Lower lobe of right lung (tissue), 2 donors: ENCODE results near the gene ZBTB7B. TPM values are rescaled to one million over a fixed set of nuclear protein-coding genes. Genes with fewer than 3 reads are reported as not detected.
A peak's percentile ranks its signal among the peaks of the same experiment; 100 is the strongest.

Experiments used
- ATAC-seq, 2 donors: fragments of 200-7000 bp; cut with Tn5 transposase; one replicate each; pipeline ENCODE4 v1.9.1; 2020 to 2022; ENCODE audit warnings: mild to moderate bottlenecking in 2 of 2, moderate library complexity in 2 of 2
- DNase-seq: peaks from one replicate; pipeline ENCODE4 v3.0.0-alpha.2; 2020
- H3K27ac ChIP-seq: fragments of 200-600 bp; one replicate; pipeline ENCODE4 v1.8.0; 2022
- H3K27me3 ChIP-seq: fragments of 200-600 bp; one replicate; pipeline ENCODE4 v1.8.0; 2022; ENCODE audit warnings: low read depth
- H3K36me3 ChIP-seq: fragments of 200-600 bp; one replicate; pipeline ENCODE4 v1.8.0; 2022; ENCODE audit warnings: mild to moderate bottlenecking
- H3K4me1 ChIP-seq: fragments of 200-600 bp; one replicate; pipeline ENCODE4 v1.8.0; 2022
- H3K4me3 ChIP-seq: fragments of 200-600 bp; one replicate; pipeline ENCODE4 v1.8.0; 2022; ENCODE audit warnings: mild to moderate bottlenecking
- H3K9me3 ChIP-seq: fragments of 200-600 bp; one replicate; pipeline ENCODE4 v1.8.0; 2022
- intact Hi-C: fragments of 100-400 bp; cut with DNase I; formaldehyde crosslinking; loops from one replicate; pipeline ENCODE4 v1.11.0; 2022
- total RNA-seq: library from RNA; stranded (reverse); fragmentation: NEBNext Ultra II Directional; extraction: Animal tissue kit (Norgen Biotek cat#: 25700); gene quantifications from one replicate; pipeline ENCODE4 v1.2.1, GENCODE V29; 2021
- TF ChIP-seq, protein P1 (sequence below): fragments of 200-600 bp; IDR thresholded peaks from one replicate; pipeline ENCODE4 v1.8.0; 2022; ENCODE audit warnings: antibody characterized with exemption, mild to moderate bottlenecking
- donor health status: DM: no; HTN: yes; CAD: no; lungs with severe emphysema.

ZBTB7B gene
- total RNA-seq, 1 donor from 2014 or later, result 72.0 TPM

DNA sequence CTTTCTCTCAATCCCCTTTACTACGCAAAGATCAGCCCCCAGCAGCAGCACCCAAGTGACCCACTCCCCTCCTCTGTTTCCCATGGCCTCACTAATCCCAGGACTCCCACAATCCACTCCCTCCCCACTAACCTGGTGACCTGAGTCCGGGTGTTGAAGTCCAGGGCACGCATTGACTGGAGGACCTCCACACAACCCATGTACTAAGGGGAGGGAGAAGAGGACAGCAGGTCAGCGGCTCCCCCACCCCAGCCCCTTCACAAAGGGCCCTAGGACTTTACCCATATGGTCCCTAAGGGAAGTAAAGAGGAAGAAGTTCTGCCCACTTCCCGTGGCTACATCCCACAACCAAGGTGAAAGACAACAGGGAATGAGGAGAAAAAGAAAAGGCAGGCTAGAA is 33.4 kb upstream of the ZBTB7B start:
- intact Hi-C loops, result no loop called here
- peaks cover 50% of the 10 kb centered on the region for H3K36me3 ChIP-seq
- H3K9me3 ChIP-seq, result no peaks in the 10 kb centered on the region
- H3K27ac ChIP-seq, result peak overlapping the region; percentile 98
- TF ChIP-seq, protein P1, sequence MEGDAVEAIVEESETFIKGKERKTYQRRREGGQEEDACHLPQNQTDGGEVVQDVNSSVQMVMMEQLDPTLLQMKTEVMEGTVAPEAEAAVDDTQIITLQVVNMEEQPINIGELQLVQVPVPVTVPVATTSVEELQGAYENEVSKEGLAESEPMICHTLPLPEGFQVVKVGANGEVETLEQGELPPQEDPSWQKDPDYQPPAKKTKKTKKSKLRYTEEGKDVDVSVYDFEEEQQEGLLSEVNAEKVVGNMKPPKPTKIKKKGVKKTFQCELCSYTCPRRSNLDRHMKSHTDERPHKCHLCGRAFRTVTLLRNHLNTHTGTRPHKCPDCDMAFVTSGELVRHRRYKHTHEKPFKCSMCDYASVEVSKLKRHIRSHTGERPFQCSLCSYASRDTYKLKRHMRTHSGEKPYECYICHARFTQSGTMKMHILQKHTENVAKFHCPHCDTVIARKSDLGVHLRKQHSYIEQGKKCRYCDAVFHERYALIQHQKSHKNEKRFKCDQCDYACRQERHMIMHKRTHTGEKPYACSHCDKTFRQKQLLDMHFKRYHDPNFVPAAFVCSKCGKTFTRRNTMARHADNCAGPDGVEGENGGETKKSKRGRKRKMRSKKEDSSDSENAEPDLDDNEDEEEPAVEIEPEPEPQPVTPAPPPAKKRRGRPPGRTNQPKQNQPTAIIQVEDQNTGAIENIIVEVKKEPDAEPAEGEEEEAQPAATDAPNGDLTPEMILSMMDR, result no peak
- DNase-seq (no peak), ATAC-seq (no peak)
- H3K4me1 ChIP-seq, result peaks cover 64% of the 10 kb centered on the region
- H3K4me3 ChIP-seq, result peak overlapping the region; percentile 53
- H3K27me3 ChIP-seq, result no peaks in the 10 kb centered on the region

DNA sequence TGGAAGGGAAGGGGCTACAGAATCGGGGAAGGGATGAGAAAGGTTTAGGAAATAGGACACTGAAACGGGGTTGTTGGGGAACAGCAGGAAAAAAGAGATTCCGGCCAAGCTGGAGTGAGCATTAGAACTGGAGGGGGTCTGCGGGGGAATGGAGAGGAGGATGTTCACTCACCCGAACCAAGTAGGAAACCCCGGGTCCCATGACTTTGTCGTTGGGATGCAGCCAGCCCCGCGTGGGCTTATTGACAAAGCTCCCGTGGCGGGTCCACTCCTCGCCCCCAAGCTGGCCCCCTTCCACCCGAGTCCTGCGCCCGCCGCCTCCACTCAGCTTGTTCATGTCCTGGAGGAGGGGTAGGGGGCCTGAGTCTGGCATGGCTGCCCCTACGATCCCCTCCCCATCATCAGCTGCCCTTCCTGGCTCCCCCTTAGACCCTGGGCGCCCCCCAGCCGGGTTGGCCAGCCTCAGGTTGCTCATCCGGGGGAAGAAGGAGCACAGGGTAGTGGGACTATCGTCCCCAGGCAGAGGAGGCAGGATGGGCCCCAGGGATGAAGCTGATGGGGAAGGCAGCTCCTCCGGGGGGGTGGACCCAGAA is 32.6 kb upstream of the ZBTB7B start:
- Histone ChIP-seq H3K27ac (peak overlapping the region; percentile 98), H3K9me3 (no peaks in the 10 kb centered on the region), H3K36me3 (peaks cover 43% of the 10 kb centered on the region), H3K4me1 (peaks cover 64% of the 10 kb centered on the region), H3K27me3 (no peaks in the 10 kb centered on the region), H3K4me3 (peak overlapping the region; percentile 53)
- TF ChIP-seq, protein P1, result no peak
- intact Hi-C loops, result no loop called here
- ATAC-seq (no peak), DNase-seq (no peak)

DNA sequence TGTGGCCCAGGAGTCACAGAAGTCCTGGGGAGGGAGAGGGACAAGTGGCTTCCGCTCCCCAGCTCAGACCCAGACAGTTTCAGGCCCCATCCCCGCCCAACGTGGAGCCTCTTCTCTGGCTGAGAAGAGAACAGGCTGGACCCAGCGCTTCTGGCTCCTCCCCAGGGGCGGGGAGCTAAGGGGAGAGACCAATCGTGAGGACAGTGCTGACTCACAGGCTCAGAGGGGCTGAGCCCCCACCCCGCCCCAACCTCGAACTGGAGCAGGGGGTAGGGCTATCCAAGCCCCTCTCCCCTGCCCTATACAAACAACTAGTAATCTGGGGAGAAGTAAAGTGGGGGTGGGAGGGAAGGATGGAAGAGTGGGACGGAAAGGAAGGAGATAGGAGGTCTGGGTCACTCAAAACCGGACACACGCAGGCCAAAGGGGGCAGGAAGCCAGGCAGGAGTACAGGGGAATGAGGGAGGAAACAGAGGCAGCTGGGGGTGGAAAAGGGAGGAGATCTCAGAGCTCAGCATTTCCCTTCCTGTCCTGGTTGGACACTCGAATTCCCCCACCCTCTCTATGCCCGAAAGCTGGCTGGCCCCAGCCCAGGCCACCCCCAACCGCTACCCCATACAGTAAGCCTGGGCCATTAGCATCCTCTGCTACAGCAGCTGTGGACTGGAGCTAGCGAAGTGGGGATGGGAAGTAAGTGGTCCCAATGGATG is 31.8 kb upstream of the ZBTB7B start, which contains the start of gene SHC1:
Gene SHC1 (minus strand): TSS at position 117 of the 710 bp plus-strand sequence. CDS start 221 bp downstream, outside the sequence.
- ATAC-seq (peak; percentile 35 to 50), DNase-seq (peak; percentile 86)
- peaks cover 64% of the 10 kb centered on the region for H3K4me1 ChIP-seq
- peak within 1 kb of the TSS; percentile 98 for H3K27ac ChIP-seq
- peaks cover 34% of the 10 kb centered on the region for H3K36me3 ChIP-seq
- no peaks in the 10 kb centered on the region for H3K9me3 ChIP-seq
- intact Hi-C loops, result no loop called here
- peak within 1 kb of the TSS; percentile 83 for H3K4me3 ChIP-seq
- TF ChIP-seq, protein P1, result no peak
- H3K27me3 ChIP-seq, result no peaks in the 10 kb centered on the region

DNA sequence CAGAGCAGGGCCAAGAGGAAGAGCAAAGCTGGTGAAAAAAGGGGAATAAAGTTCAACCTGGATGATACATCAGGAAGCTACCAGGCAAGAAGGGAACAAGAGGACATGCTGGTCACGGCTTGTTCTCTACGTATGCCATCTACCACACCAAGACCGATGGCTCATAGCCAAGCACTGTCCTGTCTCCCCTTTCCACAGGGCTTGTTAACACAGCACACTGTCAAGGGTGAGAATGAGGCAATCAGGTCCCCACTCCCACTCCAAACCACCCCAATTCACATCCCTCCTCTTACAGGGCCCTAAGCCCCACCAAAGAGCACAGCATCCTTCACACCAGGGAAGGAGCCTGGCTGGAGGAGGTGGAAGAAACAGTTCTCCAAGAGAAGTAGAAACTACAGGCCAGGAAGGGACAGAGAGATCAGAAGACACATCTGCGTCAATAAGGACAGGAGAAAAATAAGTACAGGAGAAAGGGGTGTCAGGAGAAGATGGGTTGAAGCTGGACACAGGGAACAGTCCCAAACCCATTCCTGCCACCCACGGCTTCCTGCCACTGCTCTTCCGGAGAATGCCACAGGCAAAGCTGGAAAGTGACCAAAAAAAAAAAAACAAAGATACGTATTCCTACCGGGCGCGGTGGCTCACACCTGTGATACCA is 31.1 kb upstream of the ZBTB7B start:
- intact Hi-C loops, result no loop called here
- TF ChIP-seq, protein P1, result no peak
- DNase-seq, result no peak

DNA sequence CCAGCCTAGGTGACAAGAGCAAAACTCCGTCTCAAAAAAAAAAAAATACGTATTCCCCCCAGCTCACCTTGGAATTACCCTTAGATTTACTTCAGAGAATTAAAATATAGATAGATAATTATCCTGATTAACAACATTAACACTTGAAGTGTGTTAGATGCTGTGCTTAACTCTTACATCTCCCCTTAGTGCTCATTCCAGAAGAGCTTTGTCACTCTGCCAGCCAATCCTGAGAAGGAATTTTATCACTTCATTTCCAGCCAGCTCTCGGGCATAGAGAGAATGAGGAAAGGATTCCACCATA is 30.4 kb upstream of the ZBTB7B start:
- peak overlapping the region; percentile 83 for H3K4me3 ChIP-seq
- H3K27me3 ChIP-seq, result no peaks in the 10 kb centered on the region
- H3K27ac ChIP-seq, result peak overlapping the region; percentile 98
- H3K36me3 ChIP-seq, result peaks cover 21% of the 10 kb centered on the region
- ATAC-seq (no peak), DNase-seq (no peak)
- H3K4me1 ChIP-seq, result peaks cover 68% of the 10 kb centered on the region
- intact Hi-C loops, result no loop called here
- no peaks in the 10 kb centered on the region for H3K9me3 ChIP-seq
- TF ChIP-seq, protein P1, result no peak

More for the DNA sequence above, 31.1 kb upstream of the ZBTB7B start:
- Histone ChIP-seq H3K27me3 (no peaks in the 10 kb centered on the region), H3K4me1 (peaks cover 71% of the 10 kb centered on the region), H3K9me3 (no peaks in the 10 kb centered on the region), H3K27ac (peak overlapping the region; percentile 98), H3K4me3 (peak overlapping the region; percentile 83), H3K36me3 (peaks cover 27% of the 10 kb centered on the region)
- no peak for ATAC-seq
